Measurements from ENCODE around the gene GRIK5. TPM values are rescaled to one million over a fixed set of nuclear protein-coding genes. Genes with fewer than 3 reads are reported as not detected.

GRIK5 gene
- polyA plus RNA-seq, 1 donor from 2014 or later, result 22.4 TPM

DNA sequence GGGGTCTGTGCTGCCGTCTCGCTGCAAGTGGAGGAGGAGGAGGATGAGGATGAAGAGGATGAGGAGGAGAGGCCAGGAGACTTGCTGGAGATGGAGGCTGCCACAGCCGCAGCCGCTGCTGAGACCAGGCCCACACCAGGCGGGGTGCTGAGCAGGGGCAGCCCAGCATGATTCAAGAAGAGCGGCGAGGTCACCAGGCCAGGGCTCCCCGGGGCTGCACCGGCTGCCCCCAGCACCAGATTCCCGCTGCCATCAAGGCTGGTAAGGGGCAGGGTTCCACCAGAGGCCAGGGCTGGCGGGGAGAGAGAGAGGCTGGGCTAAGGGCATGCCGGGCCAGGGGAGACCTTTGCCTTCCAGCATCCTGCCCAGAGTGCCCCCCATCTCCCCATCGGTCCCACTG lies 21.3 kb upstream of the GRIK5 start:
- Histone ChIP-seq H2AFZ (ENCODE audit: low read depth, low read length) (no peak overlapping the region), H3K79me2 (replicated peaks; ENCODE audit: insufficient read depth, low read length) (no peaks in the 10 kb centered on the region), H3K4me3 (ENCODE audit: low read length) (no peak overlapping the region), H3K27ac (ENCODE audit: low read length) (no peak overlapping the region), H3K9me3 (ENCODE audit: low read length) (no peaks in the 10 kb centered on the region), H3K36me3 (ENCODE audit: insufficient read depth, low read length) (peaks cover 9% of the 10 kb centered on the region), H3K27me3 (ENCODE audit: insufficient read depth, low read depth, low read length) (no peaks in the 10 kb centered on the region), H3K9ac (ENCODE audit: low read length) (no peak overlapping the region), H3F3A (ENCODE audit: insufficient read depth, low read length, poor library complexity, severe bottlenecking) (no peaks in the 10 kb centered on the region), H3K9me2 (ENCODE audit: insufficient read depth, low read length) (no peaks in the 10 kb centered on the region), H3K4me2 (ENCODE audit: low read length) (no peak overlapping the region), H4K20me1 (ENCODE audit: insufficient read depth) (no peaks in the 10 kb centered on the region)
- TF ChIP-seq RAD21 (conservative IDR thresholded peaks at IDR 0.05) (no peak), MXI1 (conservative IDR thresholded peaks at IDR 0.05; ENCODE audit: poor library complexity, severe bottlenecking) (no peak), EP300 (conservative IDR thresholded peaks at IDR 0.05; ENCODE audit: poor library complexity, severe bottlenecking) (no peak), SMC3 (conservative IDR thresholded peaks at IDR 0.05; ENCODE audit: poor library complexity) (no peak), POLR2AphosphoS5 (IDR thresholded peaks at IDR 0.05) (no peak), TAF1 (IDR thresholded peaks at IDR 0.05; ENCODE audit: low read depth) (no peak), EZH2 (IDR thresholded peaks at IDR 0.05; ENCODE audit: borderline replicate concordance, insufficient read depth, low read length, poor library complexity, severe bottlenecking) (no peak)
- TF ChIP-seq, protein P1, sequence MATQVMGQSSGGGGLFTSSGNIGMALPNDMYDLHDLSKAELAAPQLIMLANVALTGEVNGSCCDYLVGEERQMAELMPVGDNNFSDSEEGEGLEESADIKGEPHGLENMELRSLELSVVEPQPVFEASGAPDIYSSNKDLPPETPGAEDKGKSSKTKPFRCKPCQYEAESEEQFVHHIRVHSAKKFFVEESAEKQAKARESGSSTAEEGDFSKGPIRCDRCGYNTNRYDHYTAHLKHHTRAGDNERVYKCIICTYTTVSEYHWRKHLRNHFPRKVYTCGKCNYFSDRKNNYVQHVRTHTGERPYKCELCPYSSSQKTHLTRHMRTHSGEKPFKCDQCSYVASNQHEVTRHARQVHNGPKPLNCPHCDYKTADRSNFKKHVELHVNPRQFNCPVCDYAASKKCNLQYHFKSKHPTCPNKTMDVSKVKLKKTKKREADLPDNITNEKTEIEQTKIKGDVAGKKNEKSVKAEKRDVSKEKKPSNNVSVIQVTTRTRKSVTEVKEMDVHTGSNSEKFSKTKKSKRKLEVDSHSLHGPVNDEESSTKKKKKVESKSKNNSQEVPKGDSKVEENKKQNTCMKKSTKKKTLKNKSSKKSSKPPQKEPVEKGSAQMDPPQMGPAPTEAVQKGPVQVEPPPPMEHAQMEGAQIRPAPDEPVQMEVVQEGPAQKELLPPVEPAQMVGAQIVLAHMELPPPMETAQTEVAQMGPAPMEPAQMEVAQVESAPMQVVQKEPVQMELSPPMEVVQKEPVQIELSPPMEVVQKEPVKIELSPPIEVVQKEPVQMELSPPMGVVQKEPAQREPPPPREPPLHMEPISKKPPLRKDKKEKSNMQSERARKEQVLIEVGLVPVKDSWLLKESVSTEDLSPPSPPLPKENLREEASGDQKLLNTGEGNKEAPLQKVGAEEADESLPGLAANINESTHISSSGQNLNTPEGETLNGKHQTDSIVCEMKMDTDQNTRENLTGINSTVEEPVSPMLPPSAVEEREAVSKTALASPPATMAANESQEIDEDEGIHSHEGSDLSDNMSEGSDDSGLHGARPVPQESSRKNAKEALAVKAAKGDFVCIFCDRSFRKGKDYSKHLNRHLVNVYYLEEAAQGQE (IDR thresholded peaks at IDR 0.05; ENCODE audit: borderline replicate concordance), result no peak
- TF ChIP-seq, protein P2, sequence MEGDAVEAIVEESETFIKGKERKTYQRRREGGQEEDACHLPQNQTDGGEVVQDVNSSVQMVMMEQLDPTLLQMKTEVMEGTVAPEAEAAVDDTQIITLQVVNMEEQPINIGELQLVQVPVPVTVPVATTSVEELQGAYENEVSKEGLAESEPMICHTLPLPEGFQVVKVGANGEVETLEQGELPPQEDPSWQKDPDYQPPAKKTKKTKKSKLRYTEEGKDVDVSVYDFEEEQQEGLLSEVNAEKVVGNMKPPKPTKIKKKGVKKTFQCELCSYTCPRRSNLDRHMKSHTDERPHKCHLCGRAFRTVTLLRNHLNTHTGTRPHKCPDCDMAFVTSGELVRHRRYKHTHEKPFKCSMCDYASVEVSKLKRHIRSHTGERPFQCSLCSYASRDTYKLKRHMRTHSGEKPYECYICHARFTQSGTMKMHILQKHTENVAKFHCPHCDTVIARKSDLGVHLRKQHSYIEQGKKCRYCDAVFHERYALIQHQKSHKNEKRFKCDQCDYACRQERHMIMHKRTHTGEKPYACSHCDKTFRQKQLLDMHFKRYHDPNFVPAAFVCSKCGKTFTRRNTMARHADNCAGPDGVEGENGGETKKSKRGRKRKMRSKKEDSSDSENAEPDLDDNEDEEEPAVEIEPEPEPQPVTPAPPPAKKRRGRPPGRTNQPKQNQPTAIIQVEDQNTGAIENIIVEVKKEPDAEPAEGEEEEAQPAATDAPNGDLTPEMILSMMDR (IDR thresholded peaks at IDR 0.05; ENCODE audit: poor library complexity, severe bottlenecking), result no peak

DNA sequence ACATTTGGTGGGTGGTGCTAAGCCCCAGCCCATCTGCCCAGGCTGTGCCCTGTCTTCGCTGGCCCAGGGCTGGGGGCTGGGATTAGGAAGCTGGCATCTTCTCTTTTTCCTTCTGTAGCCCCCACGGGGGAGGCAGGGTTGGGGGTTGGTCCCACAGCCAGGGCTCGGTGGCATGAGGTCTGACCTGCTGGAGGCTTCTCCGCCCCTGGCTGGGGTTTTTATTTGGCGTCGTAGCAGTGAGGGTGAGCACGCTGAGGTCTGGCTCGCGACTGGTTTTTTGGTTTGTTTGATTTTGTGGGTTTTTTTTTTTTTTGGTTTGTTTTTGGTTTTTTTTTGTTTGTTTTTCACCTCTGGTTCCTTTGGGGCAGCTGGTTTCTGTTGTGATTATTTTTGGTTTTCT lies 20.7 kb upstream of the GRIK5 start:
- Histone ChIP-seq H3K27ac (ENCODE audit: low read length) (no peak overlapping the region), H3F3A (ENCODE audit: insufficient read depth, low read length, poor library complexity, severe bottlenecking) (no peaks in the 10 kb centered on the region), H3K9ac (ENCODE audit: low read length) (no peak overlapping the region), H4K20me1 (ENCODE audit: insufficient read depth) (no peaks in the 10 kb centered on the region), H3K79me2 (replicated peaks; ENCODE audit: insufficient read depth, low read length) (no peaks in the 10 kb centered on the region), H3K4me2 (ENCODE audit: low read length) (no peak overlapping the region), H3K4me3 (ENCODE audit: low read length) (no peak overlapping the region), H3K36me3 (ENCODE audit: insufficient read depth, low read length) (peaks cover 9% of the 10 kb centered on the region), H3K9me2 (ENCODE audit: insufficient read depth, low read length) (no peaks in the 10 kb centered on the region), H2AFZ (ENCODE audit: low read depth, low read length) (no peak overlapping the region), H3K9me3 (ENCODE audit: low read length) (no peaks in the 10 kb centered on the region), H3K27me3 (ENCODE audit: insufficient read depth, low read depth, low read length) (no peaks in the 10 kb centered on the region)
- TF ChIP-seq, protein P1 (IDR thresholded peaks at IDR 0.05; ENCODE audit: borderline replicate concordance), result no peak
- TF ChIP-seq RAD21 (conservative IDR thresholded peaks at IDR 0.05), result no peak
- no peak for TF ChIP-seq EZH2 (IDR thresholded peaks at IDR 0.05; ENCODE audit: borderline replicate concordance, insufficient read depth, low read length, poor library complexity, severe bottlenecking)
- TF ChIP-seq POLR2AphosphoS5 (IDR thresholded peaks at IDR 0.05), result no peak
- TF ChIP-seq, protein P2 (IDR thresholded peaks at IDR 0.05; ENCODE audit: poor library complexity, severe bottlenecking), result no peak
- TF ChIP-seq EP300 (conservative IDR thresholded peaks at IDR 0.05; ENCODE audit: poor library complexity, severe bottlenecking), result no peak
- TF ChIP-seq MXI1 (conservative IDR thresholded peaks at IDR 0.05; ENCODE audit: poor library complexity, severe bottlenecking), result no peak
